Measurements from ENCODE around the gene VAV3. TPM values are rescaled to one million over a fixed set of nuclear protein-coding genes. Genes with fewer than 3 reads are reported as not detected.

Gene VAV3
- total and polyA plus RNA-seq, 2 of the 8 experiments (the other 6 are each of a cell fraction or from before 2014, with no cell fraction given), result 2.9 to 7.9 TPM

DNA sequence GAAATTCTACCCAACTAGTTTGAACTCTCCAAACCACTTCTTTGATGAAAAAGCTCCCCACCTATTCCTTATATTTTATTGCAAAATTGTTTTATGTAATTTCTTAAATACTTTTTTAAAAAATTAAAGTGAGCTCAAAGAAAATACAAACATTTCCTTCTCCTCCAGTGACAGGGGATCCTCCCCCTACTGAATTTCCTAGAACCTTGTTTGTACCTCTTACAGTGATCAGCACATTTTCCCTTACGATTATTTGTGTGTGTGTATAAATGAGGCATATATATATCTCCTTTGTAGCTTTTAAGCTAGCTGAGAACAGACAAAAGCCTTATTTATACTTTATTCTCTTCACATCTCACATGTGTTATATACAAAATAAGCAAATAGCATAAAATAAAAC lies 44.4 kb downstream of the VAV3 start:
- Histone ChIP-seq H3K56ac (replicated peaks; ENCODE audit: insufficient read length, low read depth, low read length) (no peak overlapping the region), H3K79me2 (ENCODE audit: control insufficient read depth in 1 of 2, insufficient read depth in 2 of 2, low read length in 2 of 2) (0 out of 4 replicates have a peak, but pooled peaks cover 0 to 4% of the 10 kb centered on the region in 2 experiments), H3K4me3 (ENCODE audit: extremely low read depth in 1 of 4, insufficient read depth in 2 of 4, low read depth in 3 of 4, low read length in 4 of 4) (no peak overlapping the region), H3K4me2 (ENCODE audit: insufficient read depth in 1 of 2, low read depth in 2 of 2, low read length in 2 of 2) (no peak overlapping the region), H3K4ac (replicated peaks; ENCODE audit: insufficient read length, low read depth, low read length) (no peak overlapping the region), H3K18ac (ENCODE audit: extremely low read depth, low read length) (no peak overlapping the region), H2AK5ac (ENCODE audit: low read depth, low read length) (no peak overlapping the region), H3K79me1 (ENCODE audit: low read depth, low read length) (no peaks in the 10 kb centered on the region; the same call in 1 of the 2 replicates), H4K20me1 (replicated peaks in 1 of 2; ENCODE audit: control insufficient read depth in 1 of 2, insufficient read depth in 2 of 2, low read length in 2 of 2) (no peaks in the 10 kb centered on the region), H3K4me1 (replicated peaks in 1 of 4; ENCODE audit: control insufficient read depth in 3 of 4, insufficient read depth in 4 of 4, low read length in 3 of 4) (no peaks in the 10 kb centered on the region), H3K27ac (ENCODE audit: low read depth, low read length) (no peak overlapping the region), H2BK12ac (ENCODE audit: low read depth, low read length) (no peak overlapping the region), H2BK20ac (ENCODE audit: low read length) (no peak overlapping the region), H4K8ac (ENCODE audit: extremely low read depth, insufficient read depth, low read length) (no peak overlapping the region), H3K27me3 (replicated peaks in 1 of 4; ENCODE audit: control insufficient read depth in 3 of 4, extremely low read depth in 1 of 4, insufficient read depth in 3 of 4, low read length in 3 of 4) (no peaks in the 10 kb centered on the region; a peak in 1 of 7 replicates), H2BK120ac (replicated peaks; ENCODE audit: low read depth, low read length) (no peak overlapping the region), H3K36me3 (ENCODE audit: control insufficient read depth in 2 of 4, insufficient read depth in 4 of 4, low read length in 3 of 4) (no peaks in the 10 kb centered on the region), H2AFZ (ENCODE audit: low read length) (no peak overlapping the region), H4K5ac (ENCODE audit: insufficient read length, low read depth, low read length) (no peak overlapping the region), H3K23ac (ENCODE audit: insufficient read length) (no peak overlapping the region), H3K23me2 (ENCODE audit: low read depth, low read length) (no peaks in the 10 kb centered on the region), H3K9me3 (ENCODE audit: insufficient read depth in 2 of 2, low read depth in 1 of 2, low read length in 1 of 2) (no peaks in the 10 kb centered on the region), H3K14ac (ENCODE audit: insufficient read length) (no peak overlapping the region), H4K91ac (replicated peaks; ENCODE audit: insufficient read length, low read length) (no peak overlapping the region), H2BK15ac (ENCODE audit: low read length) (no peak overlapping the region), H2BK5ac (ENCODE audit: low read depth, low read length) (no peak overlapping the region), H3K9ac (replicated peaks in 1 of 4; ENCODE audit: extremely low read depth in 1 of 4, low read depth in 3 of 4, low read length in 3 of 4) (no peak overlapping the region)
- no peak for FAIRE-seq
- ChIA-PET CTCF (ENCODE audit: partially characterized antibody) (interaction anchor here (1.0 kb wide), 1 partner anchor 13 kb away, joined by 4 read pairs; no protein-coding TSS in a partner anchor), POLR2A (ENCODE audit: partially characterized antibody) (no interaction called here)
- WGBS, 2 experiments (ENCODE audit: extremely low coverage in 1 of 2, insufficient coverage in 1 of 2, insufficient read length in 1 of 2, insufficient replicate concordance in 2 of 2, low coverage in 1 of 2, low lambda C conversion rate in 2 of 2, missing lambda C conversion rate in 1 of 2), result 96% methylated on average over 1 of the region's 1 CpG; no CpG with 5 or more reads in 1 of the 2 experiments
- no peak for DNase-seq (ENCODE audit: low read depth in 1 of 2, low spot score in 2 of 2)
- TF ChIP-seq SAP30 (IDR thresholded peaks at IDR 0.05; ENCODE audit: insufficient read depth, insufficient replicate concordance, low read length), result no peak
- no peak for TF ChIP-seq EGR1 (IDR thresholded peaks at IDR 0.05; ENCODE audit: borderline replicate concordance, low read depth, low read length)
- TF ChIP-seq TCF12 (IDR thresholded peaks at IDR 0.05; ENCODE audit: low read depth, low read length), result no peak
- no peak for TF ChIP-seq CTBP2 (IDR thresholded peaks at IDR 0.05; ENCODE audit: borderline replicate concordance, insufficient read depth, insufficient read length, low read length)
- TF ChIP-seq RAD21 (IDR thresholded peaks at IDR 0.05 in 1 of 2, conservative IDR thresholded peaks at IDR 0.05 in 1 of 2; ENCODE audit: low read depth in 2 of 2, low read length in 2 of 2), result no peak
- no peak for TF ChIP-seq CHD2 (IDR thresholded peaks at IDR 0.05; ENCODE audit: low read length)
- no peak for TF ChIP-seq SP1 (IDR thresholded peaks at IDR 0.05; ENCODE audit: low read depth, low read length)
- TF ChIP-seq MAFK (IDR thresholded peaks at IDR 0.05; ENCODE audit: low read depth, low read length), result no peak
- TF ChIP-seq, protein P1, sequence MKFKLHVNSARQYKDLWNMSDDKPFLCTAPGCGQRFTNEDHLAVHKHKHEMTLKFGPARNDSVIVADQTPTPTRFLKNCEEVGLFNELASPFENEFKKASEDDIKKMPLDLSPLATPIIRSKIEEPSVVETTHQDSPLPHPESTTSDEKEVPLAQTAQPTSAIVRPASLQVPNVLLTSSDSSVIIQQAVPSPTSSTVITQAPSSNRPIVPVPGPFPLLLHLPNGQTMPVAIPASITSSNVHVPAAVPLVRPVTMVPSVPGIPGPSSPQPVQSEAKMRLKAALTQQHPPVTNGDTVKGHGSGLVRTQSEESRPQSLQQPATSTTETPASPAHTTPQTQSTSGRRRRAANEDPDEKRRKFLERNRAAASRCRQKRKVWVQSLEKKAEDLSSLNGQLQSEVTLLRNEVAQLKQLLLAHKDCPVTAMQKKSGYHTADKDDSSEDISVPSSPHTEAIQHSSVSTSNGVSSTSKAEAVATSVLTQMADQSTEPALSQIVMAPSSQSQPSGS (IDR thresholded peaks at IDR 0.05; ENCODE audit: low read length), result no peak
